Activated T-helper 17 cell treated with anti-CD3 and anti-CD28 coated beads, Interleukin-2, amount 50 U/mL, for 72 hours (primary cell): ENCODE results near the gene PRR12. TPM values are rescaled to one million over a fixed set of nuclear protein-coding genes. Genes with fewer than 3 reads are reported as not detected.
A peak's percentile ranks its signal among the peaks of the same experiment; 100 is the strongest.

Source experiments
- ATAC-seq: fragments of 150-1000 bp; cut with Tn5 transposase; replicated peaks from 2 replicates; pipeline ENCODE4 v1.10.0; 2021; ENCODE audit warnings: mild to moderate bottlenecking, moderate library complexity
- H3K27ac Mint-ChIP-seq: one replicate; pipeline ENCODE4 v1.8.0; 2022; ENCODE audit warnings: mixed read lengths
- H3K27me3 Mint-ChIP-seq: one replicate; pipeline ENCODE4 v1.8.0; 2022; ENCODE audit warnings: mixed read lengths
- H3K36me3 Mint-ChIP-seq: one replicate; pipeline ENCODE4 v1.8.0; 2022; ENCODE audit warnings: low read depth, mild to moderate bottlenecking, mixed read lengths
- H3K4me1 Mint-ChIP-seq: one replicate; pipeline ENCODE4 v1.8.0; 2022; ENCODE audit warnings: mixed read lengths
- H3K4me3 Mint-ChIP-seq: one replicate; pipeline ENCODE4 v1.8.0; 2022; ENCODE audit warnings: mild to moderate bottlenecking, mixed read lengths
- H3K9me3 Mint-ChIP-seq: one replicate; pipeline ENCODE4 v1.8.0; 2022; ENCODE audit warnings: mixed read lengths
- total RNA-seq, 2 donors: library from RNA; stranded (reverse); gene quantifications; one replicate each; pipeline ENCODE4 v1.2.3, GENCODE V29; 2022

The PRR12 gene
- total RNA-seq, 2 donors from 2014 or later: 27.2 to 27.8 TPM

DNA sequence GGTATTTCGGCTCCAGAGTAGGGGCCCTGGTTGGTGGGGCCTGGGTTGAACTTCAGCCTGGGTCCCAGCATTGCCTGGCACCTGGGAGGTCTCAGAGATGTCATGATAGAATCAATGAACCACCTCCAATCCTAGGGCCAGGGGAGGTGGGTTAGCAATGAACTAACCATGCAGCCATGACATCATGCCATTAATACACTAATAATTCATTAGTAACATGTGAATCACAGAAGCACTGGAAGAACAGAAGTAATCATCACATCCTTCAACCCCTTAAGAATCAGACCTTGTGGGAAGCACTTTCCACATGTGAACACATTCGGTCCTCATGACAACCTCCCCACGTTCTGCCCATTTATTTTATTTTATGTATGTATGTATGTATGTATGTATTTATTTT is 17.6 kb upstream of the PRR12 start:
- Mint-ChIP-seq H3K36me3 (peaks cover 63% of the 10 kb centered on the region), H3K9me3 (no peaks in the 10 kb centered on the region), H3K27me3 (no peaks in the 10 kb centered on the region), H3K27ac (no peak overlapping the region), H3K4me3 (no peak overlapping the region), H3K4me1 (peaks cover 8% of the 10 kb centered on the region)
- ATAC-seq: no peak

DNA sequence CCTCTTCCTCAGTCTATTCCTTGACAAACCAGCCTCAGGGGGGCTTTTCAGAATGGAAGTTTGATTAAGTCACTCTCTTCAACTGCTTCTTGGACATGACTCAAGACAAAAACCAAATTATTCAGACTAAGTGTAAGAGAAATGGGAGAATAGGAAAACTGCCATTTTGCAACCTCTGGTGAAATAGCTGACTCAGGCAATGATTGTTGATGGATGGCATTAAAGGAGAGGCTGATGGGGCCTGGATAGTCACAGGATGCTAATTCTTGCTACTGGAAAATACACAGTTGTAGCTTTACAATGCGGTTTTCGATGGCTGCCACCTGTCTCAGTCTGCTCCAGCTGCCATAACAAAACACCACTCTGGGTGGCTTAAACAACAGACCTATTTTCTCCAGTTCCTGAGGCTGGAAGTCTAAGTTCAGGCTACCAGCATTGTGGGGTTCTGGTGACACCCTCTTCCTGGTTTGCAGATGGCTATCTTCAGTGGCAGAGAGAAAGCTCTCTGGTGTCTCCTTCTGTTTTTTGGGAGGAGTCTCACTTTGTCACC is 16.7 kb upstream of the PRR12 start:
- no peaks in the 10 kb centered on the region for H3K27me3 Mint-ChIP-seq

DNA sequence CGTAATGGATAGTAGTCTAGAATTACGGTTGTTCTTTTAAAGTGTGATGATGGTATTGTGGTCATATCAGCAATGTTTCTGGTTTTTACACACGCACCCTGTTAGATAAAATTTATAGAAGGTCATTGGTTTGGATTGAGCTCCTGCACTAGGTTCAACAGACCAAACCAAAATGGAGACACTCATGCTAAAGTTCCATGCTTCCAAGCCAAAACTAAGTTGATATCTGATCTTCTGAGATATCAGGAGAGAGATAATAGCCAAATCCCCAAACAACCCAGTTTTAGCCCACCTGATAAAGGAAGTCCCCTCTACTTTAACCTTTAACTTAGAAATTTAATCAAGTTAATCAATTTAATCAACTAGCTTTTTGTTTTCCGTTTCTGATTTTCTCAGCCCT is 11.8 kb upstream of the PRR12 start:
- Mint-ChIP-seq H3K36me3 (peaks cover 57% of the 10 kb centered on the region), H3K9me3 (no peaks in the 10 kb centered on the region), H3K4me1 (peaks cover 6% of the 10 kb centered on the region), H3K4me3 (peak overlapping the region; percentile 93), H3K27me3 (no peaks in the 10 kb centered on the region), H3K27ac (peak overlapping the region; percentile 94)
- no peak for ATAC-seq

More for the DNA sequence above, 16.7 kb upstream of the PRR12 start:
- no peak overlapping the region for H3K27ac Mint-ChIP-seq
- H3K36me3 Mint-ChIP-seq: peaks cover 64% of the 10 kb centered on the region
- H3K9me3 Mint-ChIP-seq: no peaks in the 10 kb centered on the region
- peaks cover 7% of the 10 kb centered on the region for H3K4me1 Mint-ChIP-seq
- ATAC-seq: no peak
- no peak overlapping the region for H3K4me3 Mint-ChIP-seq

DNA sequence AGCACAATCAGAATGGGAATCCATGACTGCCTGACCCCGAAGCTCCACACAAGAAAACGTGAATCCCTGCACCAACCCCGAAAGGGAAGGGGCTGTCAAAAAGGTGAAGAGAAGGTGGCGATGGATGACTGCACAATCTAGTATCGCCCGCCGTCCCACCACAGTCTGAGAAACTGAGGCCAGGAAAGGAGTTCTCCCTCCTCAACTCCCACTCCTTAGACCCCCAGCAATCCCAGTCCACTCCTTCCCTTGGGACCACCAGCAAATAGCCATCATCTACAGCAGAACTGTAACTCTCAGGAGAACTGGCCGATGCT is 11.1 kb upstream of the PRR12 start:
- Mint-ChIP-seq H3K36me3 (peaks cover 50% of the 10 kb centered on the region), H3K27ac (peak overlapping the region; percentile 94), H3K9me3 (no peaks in the 10 kb centered on the region), H3K4me1 (peaks cover 6% of the 10 kb centered on the region), H3K27me3 (no peaks in the 10 kb centered on the region), H3K4me3 (peak overlapping the region; percentile 93)
- ATAC-seq: peak; percentile 32

DNA sequence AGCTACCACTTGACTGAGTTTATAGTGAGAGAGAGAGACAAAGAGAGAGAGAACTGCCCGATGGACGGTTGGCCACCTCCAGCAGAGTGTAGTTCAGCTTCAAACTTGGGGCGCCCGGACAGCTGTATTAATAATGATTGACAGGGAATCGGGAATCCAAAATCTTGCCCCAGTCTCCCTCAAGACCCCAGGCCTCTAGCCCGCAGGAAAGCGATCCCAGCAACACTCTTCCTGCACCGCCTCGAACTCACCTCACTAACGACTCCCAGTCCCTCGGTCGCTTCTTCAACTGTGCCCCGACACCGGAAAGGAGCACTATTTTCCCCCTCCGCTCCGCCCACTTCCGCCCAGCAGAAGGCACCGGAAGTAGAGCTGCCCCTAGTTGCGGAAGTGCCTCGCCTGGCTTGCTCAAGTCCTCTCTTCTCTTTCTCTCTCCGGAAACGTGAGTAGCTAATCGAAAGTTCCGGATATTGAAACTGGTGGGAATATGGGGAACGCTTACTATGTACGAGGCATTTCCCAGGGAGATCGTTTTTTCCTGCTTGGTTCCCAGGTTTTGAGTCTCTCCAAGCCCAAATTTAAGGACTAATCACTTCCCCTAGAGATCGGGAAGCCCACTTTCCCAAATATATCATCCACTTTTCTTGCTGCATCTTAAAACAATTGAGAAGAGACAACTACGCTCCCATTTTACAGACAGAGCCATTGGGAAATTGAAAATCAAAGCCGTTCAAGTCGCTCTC is 10.5 kb upstream of the PRR12 start, which contains the start of gene NOSIP:
TSS of gene NOSIP (minus strand) at position 293 of the 743 bp plus-strand sequence. CDS start 19,865 bp downstream, outside the sequence.
- ATAC-seq: peak; percentile 99
- Mint-ChIP-seq H3K27me3 (no peaks in the 10 kb centered on the region), H3K4me3 (peak within 1 kb of the TSS; percentile 93), H3K4me1 (peaks cover 6% of the 10 kb centered on the region), H3K36me3 (peaks cover 45% of the 10 kb centered on the region), H3K27ac (peak within 1 kb of the TSS; percentile 94), H3K9me3 (no peaks in the 10 kb centered on the region)

DNA sequence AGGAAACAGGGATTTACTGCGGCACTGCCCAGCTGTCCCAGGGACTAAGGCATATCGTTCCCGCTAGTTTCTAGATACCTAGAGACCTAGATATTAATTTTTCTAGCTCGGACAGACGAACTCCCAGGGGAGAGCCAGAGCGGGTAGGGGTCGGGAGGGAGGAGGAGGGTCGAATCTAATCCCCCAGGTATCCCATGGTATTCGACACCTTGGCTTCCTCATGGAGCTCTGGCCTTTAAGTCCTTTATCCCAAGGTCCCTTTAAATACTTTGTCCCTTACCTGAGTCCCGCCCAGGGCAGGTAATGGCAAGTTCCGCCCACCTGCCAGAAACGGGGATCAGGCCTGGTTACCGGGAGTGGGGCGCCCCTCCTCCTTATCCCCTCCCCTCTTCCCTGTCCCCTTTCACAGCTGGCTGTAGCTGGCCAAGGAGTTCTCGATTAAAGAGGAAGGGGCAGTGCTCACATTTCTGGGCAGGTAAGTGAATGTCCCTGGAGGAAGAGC is 9.9 kb upstream of the PRR12 start, which contains the start of gene PRRG2:
TSS of gene PRRG2 (plus strand) at position 310 of the 502 bp plus-strand sequence. CDS start 1,904 bp downstream, outside the sequence.
- no peaks in the 10 kb centered on the region for H3K27me3 Mint-ChIP-seq

DNA sequence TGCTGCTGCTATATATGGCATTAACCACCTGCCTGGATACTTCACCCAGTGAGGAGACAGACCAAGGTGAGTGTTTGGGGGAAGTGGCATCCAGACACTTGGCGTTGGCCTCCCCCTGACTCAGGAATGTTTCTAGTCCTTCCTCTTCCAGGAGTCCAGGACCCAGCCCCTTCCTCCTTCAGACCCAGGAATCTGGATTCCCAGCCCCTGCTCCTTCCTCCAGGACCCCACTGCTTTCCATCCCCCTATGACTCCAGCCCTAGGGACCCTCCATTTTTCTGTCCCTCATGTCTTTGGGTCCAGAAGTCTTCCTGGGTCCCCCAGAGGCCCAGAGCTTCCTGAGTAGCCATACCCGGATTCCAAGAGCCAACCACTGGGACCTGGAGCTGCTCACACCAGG is 7.7 kb upstream of the PRR12 start:
- no peak overlapping the region for H3K27ac Mint-ChIP-seq
- no peak for ATAC-seq
- H3K27me3 Mint-ChIP-seq: no peaks in the 10 kb centered on the region
- H3K4me3 Mint-ChIP-seq: no peak overlapping the region
- H3K4me1 Mint-ChIP-seq: peaks cover 6% of the 10 kb centered on the region
- peaks cover 17% of the 10 kb centered on the region for H3K36me3 Mint-ChIP-seq
- H3K9me3 Mint-ChIP-seq: no peaks in the 10 kb centered on the region

More for the DNA sequence above, 9.9 kb upstream of the PRR12 start, which contains the start of gene PRRG2:
- H3K9me3 Mint-ChIP-seq: no peaks in the 10 kb centered on the region
- peaks cover 39% of the 10 kb centered on the region for H3K36me3 Mint-ChIP-seq
- peaks cover 6% of the 10 kb centered on the region for H3K4me1 Mint-ChIP-seq
- H3K4me3 Mint-ChIP-seq: peak within 1 kb of the TSS; percentile 93
- ATAC-seq: no peak
- peak within 1 kb of the TSS; percentile 94 for H3K27ac Mint-ChIP-seq

DNA sequence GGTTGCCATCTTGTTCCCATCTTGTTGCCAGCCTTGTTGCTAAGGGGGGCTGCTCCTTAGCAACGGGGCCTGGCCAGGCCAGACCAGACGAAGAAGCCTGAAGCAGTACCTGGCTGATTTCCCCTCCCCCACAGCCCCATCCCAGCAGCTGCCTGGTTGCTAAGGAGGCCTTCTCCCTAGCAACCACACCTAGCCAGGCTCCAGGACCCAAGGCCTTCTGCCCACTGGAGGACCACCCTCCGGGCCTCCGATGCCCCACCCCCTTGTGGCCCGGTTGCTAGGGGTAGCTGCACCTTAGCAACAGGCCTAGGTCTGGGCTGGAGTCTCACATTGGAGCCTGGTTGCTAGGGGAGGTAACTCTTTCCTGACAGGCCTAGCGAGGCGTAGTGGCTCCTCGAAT is 6.0 kb upstream of the PRR12 start:
- H3K27ac Mint-ChIP-seq: no peak overlapping the region
- peaks cover 19% of the 10 kb centered on the region for H3K4me1 Mint-ChIP-seq
- H3K9me3 Mint-ChIP-seq: no peaks in the 10 kb centered on the region
- H3K27me3 Mint-ChIP-seq: no peaks in the 10 kb centered on the region
- H3K36me3 Mint-ChIP-seq: peaks cover 7% of the 10 kb centered on the region
- H3K4me3 Mint-ChIP-seq: no peak overlapping the region
- ATAC-seq: no peak

DNA sequence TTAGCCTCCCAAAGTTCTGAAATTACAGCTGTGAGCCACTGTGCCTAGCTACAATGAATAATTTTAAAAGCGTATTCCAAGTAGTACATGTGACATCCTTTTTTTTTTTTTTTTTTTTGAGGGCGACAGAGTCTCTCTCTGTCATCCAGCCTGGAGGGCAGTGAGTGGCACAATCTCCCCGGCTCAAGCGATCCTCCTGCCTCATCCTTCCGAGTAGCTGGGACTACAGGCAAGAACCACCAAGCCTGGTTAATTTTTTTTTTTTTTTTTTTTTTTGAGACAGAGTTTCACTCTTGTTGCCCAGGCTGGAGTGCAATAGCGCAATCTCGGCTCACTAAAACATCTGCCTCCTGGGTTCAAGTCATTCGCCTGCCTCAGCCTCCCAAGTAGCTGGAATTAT is 3.8 kb upstream of the PRR12 start:
- no peak for ATAC-seq

DNA sequence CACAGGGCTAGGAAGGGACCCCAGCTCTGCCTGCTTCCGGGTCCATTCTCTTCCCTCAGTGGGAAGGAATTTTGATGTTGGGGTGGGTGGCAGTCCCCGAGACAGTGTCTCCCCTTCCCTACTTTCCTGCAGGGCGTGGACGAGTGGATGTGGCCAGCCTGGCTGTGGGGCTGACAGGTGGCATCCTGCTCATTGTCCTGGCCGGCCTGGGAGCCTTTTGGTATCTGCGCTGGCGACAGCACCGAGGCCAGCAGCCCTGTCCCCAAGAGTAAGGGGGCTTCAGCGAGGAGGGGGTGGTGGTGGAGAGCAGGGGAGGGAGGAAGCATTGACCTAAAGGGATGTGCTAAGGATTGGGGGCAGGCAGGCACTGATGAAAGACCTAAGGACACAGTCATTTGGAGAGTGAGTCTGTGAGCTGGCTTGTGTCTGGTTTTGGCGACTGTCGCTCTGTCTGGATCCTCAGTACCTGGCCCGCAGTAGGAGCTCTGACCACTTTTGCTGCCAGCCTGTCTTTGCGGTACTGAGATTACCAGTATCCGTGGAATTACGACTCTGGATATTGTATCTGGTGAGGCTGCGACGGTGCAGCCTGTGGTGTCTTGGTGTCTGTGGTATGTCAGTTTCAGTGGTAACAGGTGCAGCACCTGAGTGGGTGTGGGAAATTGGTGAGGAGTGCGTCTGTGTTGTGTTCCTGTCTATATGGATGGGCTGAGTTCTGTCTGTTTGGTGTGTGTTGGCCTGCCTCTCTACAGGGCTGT is 2.4 kb upstream of the PRR12 start:
- H3K27ac Mint-ChIP-seq: peak overlapping the region; percentile 51
- H3K36me3 Mint-ChIP-seq: peaks cover 13% of the 10 kb centered on the region
- H3K4me3 Mint-ChIP-seq: peak overlapping the region; percentile 35
- H3K27me3 Mint-ChIP-seq: no peaks in the 10 kb centered on the region
- peaks cover 23% of the 10 kb centered on the region for H3K4me1 Mint-ChIP-seq
- H3K9me3 Mint-ChIP-seq: no peaks in the 10 kb centered on the region
- peak; percentile 23 for ATAC-seq

More for the DNA sequence above, 3.8 kb upstream of the PRR12 start:
- Mint-ChIP-seq H3K4me1 (peaks cover 14% of the 10 kb centered on the region), H3K36me3 (peaks cover under 1% of the 10 kb centered on the region), H3K27ac (no peak overlapping the region), H3K27me3 (no peaks in the 10 kb centered on the region), H3K9me3 (no peaks in the 10 kb centered on the region), H3K4me3 (no peak overlapping the region)

DNA sequence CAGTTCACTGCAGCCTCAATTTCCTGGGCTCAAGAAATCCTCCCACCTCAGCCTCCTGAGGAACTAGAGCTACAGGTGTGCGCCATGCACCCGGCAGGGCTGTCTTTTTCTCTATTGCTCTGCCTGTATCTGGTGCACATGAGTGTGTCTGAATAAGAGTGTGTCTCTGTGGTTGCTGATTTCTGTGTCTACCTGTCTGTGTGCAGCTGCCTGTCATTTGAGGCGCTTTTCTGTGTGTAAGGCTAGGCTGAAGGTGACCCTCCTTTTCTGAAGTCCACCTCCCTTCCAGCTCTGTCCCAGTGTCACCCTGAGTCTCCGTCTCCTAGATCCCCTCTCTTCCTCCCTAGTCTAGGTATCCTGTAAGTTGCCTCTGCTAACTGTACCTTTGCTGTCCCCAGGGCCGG is 1.5 kb upstream of the PRR12 start:
- peaks cover 23% of the 10 kb centered on the region for H3K36me3 Mint-ChIP-seq
- H3K9me3 Mint-ChIP-seq: no peaks in the 10 kb centered on the region
- H3K4me1 Mint-ChIP-seq: peaks cover 31% of the 10 kb centered on the region
- peak overlapping the region; percentile 86 for H3K27ac Mint-ChIP-seq
- no peak for ATAC-seq
- peak overlapping the region; percentile 94 for H3K4me3 Mint-ChIP-seq
- no peaks in the 10 kb centered on the region for H3K27me3 Mint-ChIP-seq

DNA sequence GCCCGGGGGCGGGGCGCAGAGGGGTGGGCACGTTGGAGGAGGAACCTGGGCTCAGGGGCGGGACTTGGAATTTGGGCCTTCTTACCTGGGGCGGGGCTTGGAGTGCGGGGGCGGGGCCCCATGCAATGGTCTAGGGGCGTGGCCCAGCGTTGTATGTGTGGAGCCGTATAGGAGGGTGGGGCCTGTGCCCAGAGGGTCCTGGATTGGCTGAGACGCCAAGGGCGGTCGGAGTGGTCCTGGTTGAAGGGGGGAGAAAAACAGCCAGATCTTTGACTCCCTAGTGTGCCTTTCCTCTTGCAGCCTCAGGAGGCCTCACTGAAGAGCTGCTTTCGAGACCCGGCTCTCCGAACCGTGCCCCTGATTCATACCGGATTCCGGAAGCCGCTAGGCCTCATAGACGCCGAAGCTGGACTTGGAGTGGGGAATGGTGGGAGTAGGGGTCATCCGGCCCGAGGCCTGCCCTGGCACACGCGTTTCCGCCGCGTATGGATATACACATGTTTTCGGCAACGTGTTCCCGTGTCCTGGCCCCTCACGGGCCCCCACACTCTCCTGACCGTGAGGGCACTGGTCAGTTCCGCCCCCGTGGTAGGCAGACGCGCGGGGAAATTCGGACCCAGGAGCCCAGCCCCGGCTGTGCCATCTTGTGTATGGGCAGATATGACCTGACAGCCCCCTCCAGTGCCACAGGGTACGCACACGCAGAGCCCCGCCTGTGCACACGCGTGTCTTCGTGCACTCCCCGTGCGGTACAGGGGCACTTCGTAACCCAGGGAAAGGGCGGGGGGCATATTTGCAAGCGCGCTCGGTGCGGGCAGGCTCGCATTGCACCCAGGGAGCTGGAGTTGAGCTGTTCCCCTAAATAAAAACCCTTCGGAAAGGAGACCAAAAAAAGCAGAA is 661 bp upstream of the PRR12 start:
- Mint-ChIP-seq H3K9me3 (no peaks in the 10 kb centered on the region), H3K4me3 (peak overlapping the region; percentile 94), H3K27ac (peak overlapping the region; percentile 86), H3K27me3 (no peaks in the 10 kb centered on the region), H3K36me3 (peaks cover 27% of the 10 kb centered on the region), H3K4me1 (peaks cover 31% of the 10 kb centered on the region)
- peak; percentile 76 for ATAC-seq

DNA sequence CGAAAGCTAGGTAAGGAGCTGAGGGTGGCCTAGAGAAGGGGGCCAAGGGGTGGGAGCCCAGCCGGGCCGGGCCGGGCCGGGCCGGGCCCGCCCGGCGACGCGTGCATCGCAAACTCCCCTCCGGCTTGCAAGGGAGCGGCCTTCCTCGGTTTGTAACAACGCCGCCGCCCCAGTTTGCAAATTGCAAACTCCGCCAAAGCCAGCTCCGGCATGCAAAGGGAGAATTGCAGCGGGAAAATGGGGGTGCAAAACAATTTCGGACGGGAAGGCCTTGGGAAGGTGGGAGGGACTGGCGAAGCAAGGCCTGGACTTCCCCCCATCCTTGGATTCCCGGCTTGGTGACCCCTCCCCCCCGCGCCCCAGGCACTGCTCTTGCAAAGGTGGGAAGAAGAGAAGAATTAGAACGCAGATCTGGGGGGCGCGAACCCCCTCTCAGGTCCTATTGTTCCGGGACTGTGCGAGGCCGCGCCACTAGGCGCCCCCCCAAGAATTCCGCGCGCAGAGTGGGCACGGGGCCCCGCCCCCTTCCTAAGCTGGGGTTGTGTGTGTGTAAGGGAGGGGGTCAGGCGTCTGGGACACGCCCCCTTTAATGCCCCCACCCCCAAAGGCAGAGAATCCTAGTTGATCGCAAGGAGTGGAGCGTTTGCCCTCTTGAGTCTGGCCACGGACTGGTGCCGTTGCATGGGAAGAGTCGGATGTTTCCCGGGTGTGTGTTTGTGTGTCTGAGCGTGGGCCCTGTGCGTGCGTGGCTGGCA is 926 bp downstream of the PRR12 start:
- ATAC-seq: no peak
- no peaks in the 10 kb centered on the region for H3K27me3 Mint-ChIP-seq
- H3K9me3 Mint-ChIP-seq: no peaks in the 10 kb centered on the region
- H3K36me3 Mint-ChIP-seq: peaks cover 27% of the 10 kb centered on the region
- peaks cover 31% of the 10 kb centered on the region for H3K4me1 Mint-ChIP-seq
- peak overlapping the region; percentile 75 for H3K27ac Mint-ChIP-seq
- H3K4me3 Mint-ChIP-seq: peak overlapping the region; percentile 94
